ENCODE measurements around the gene MTHFR.

Gene MTHFR

GRCh38 chr1:11761285-11761684 lies 44.5 kb downstream of the MTHFR start:
- in situ Hi-C loops (cut with HindIII; ENCODE audit: low sequenced_read_pairs), result no loop called here
- no peak for DNase-seq (ENCODE audit: low read depth, low spot score)
- H3K4me3 ChIP-seq (ENCODE audit: low read depth, low read length), result no peak overlapping the region
- TF ChIP-seq CTCF (IDR thresholded peaks at IDR 0.05; ENCODE audit: low read depth, low read length), result no peak

GRCh38 chr1:11759791-11760190 lies 46.0 kb downstream of the MTHFR start:
- in situ Hi-C loops (cut with HindIII; ENCODE audit: low sequenced_read_pairs), result no loop called here
- no peak for DNase-seq (ENCODE audit: low read depth, low spot score)
- no peak for TF ChIP-seq CTCF (IDR thresholded peaks at IDR 0.05; ENCODE audit: low read depth, low read length)
- H3K4me3 ChIP-seq (ENCODE audit: low read depth, low read length), result no peak overlapping the region

GRCh38 chr1:11757047-11757446 lies 48.7 kb downstream of the MTHFR start:
- DNase-seq (ENCODE audit: low read depth, low spot score), result no peak
- no peak for TF ChIP-seq CTCF (IDR thresholded peaks at IDR 0.05; ENCODE audit: low read depth, low read length)
- H3K4me3 ChIP-seq (ENCODE audit: low read depth, low read length), result no peak overlapping the region
- in situ Hi-C loops (cut with HindIII; ENCODE audit: low sequenced_read_pairs), result no loop called here

- no peak for TF ChIP-seq CTCF (IDR thresholded peaks at IDR 0.05; ENCODE audit: low read depth, low read length)
- peak; percentile 53 for DNase-seq (ENCODE audit: low read depth, low spot score)
- in situ Hi-C loops (cut with HindIII; ENCODE audit: low sequenced_read_pairs), result no loop called here
- no peak overlapping the region for H3K4me3 ChIP-seq (ENCODE audit: low read depth, low read length)
Observed at GRCh38 chr1:11753555-11754208, 52.1 kb downstream of the MTHFR start.

- in situ Hi-C loops (cut with HindIII; ENCODE audit: low sequenced_read_pairs), result no loop called here
- H3K4me3 ChIP-seq (ENCODE audit: low read depth, low read length), result no peak overlapping the region
Observed at GRCh38 chr1:11752359-11753088, 53.2 kb downstream of the MTHFR start.

GRCh38 chr1:11751087-11751486 lies 54.7 kb downstream of the MTHFR start:
- DNase-seq (ENCODE audit: low read depth, low spot score), result no peak
- TF ChIP-seq CTCF (IDR thresholded peaks at IDR 0.05; ENCODE audit: low read depth, low read length), result no peak
- no peak overlapping the region for H3K4me3 ChIP-seq (ENCODE audit: low read depth, low read length)
- in situ Hi-C loops (cut with HindIII; ENCODE audit: low sequenced_read_pairs), result no loop called here

More at GRCh38 chr1:11752359-11753088, 53.2 kb downstream of the MTHFR start:
- no peak for DNase-seq (ENCODE audit: low read depth, low spot score)
- no peak for TF ChIP-seq CTCF (IDR thresholded peaks at IDR 0.05; ENCODE audit: low read depth, low read length)

Data from astrocyte of the spinal cord (primary cell).